Stimulated activated CD8-positive, alpha-beta memory T cell treated with anti-CD3 and anti-CD28 coated beads, Interleukin-4, amount 100 ng/mL, for 1 hour (primary cell): ENCODE results near the gene FGF21.
"Not testable (repeated sequence)": the region's sequence is repeated elsewhere in the genome, so short reads cannot be mapped to it uniquely, and the experiment has no call there.

ENCODE experiments used
- DNase-seq, 2 donors: peaks; one replicate each; pipeline ENCODE4 v3.0.0-alpha.2; 2020; ENCODE audit warnings: low read depth in 2 of 2, low spot score in 1 of 2

FGF21 gene

GRCh38 chr19:48751845-48752495 is 3.4 kb upstream of the FGF21 start:
- no peak for DNase-seq

GRCh38 chr19:48752496-48753365 is 2.6 kb upstream of the FGF21 start, which contains the start of gene FUT1:
FUT1 (minus strand) TSS chr19:48752641; CDS start chr19:48751281, 1,360 bp downstream.
- DNase-seq: no peak

- no peak for DNase-seq
These were observed 463 bp downstream of the FGF21 start for GRCh38 chr19:48755787-48756186.

DNA sequence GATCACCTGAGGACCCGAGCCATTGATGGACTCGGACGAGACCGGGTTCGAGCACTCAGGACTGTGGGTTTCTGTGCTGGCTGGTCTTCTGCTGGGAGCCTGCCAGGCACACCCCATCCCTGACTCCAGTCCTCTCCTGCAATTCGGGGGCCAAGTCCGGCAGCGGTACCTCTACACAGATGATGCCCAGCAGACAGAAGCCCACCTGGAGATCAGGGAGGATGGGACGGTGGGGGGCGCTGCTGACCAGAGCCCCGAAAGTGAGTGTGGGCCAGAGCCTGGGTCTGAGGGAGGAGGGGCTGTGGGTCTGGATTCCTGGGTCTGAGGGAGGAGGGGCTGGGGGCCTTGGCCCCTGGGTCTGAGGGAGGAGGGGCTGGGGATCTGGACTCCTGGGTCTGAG is 888 bp downstream of the FGF21 start:
- DNase-seq: no peak

- DNase-seq: no peak
These were observed 1.4 kb downstream of the FGF21 start for GRCh38 chr19:48756686-48757085.

DNA sequence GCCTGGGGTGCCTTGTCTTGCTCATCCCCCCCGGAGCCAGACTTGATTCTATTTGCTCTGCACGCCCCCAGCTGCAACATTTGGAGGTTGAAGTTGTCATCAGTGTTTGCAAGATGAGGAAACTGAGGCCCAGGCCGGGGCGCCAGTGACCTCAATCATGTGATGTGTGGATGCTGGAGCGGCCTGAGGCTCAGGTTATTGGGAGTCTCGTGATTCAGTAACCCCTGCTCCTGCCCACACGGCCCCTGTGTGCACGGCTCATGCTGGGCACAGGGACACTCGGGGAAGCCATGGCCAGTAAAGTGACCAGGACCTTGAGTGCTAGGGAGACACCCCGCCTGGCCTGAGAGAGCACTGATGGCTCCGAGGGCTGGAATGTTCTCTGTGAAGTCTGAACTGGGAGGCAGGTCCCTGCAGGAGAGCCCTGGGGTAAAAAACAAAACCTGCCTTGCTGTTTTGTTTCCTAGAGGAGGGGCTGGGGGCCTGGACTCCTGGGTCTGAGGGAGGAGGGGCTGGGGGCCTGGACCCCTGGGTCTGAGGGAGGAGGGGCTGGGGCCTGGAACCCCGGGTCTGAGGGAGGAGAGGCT is 1.9 kb downstream of the FGF21 start:
- no peak for DNase-seq

DNA sequence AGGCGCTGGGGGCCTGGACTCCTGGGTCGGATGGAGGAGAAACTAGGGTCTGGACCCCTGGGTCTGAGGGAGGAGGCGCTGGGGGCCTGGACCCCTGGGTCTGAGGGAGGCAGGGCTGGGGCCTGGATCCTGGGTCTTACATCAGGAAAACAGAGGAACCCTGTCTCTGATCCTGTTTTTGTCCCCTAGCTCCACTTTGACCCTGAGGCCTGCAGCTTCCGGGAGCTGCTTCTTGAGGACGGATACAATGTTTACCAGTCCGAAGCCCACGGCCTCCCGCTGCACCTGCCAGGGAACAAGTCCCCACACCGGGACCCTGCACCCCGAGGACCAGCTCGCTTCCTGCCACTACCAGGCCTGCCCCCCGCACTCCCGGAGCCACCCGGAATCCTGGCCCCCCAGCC is 2.4 kb downstream of the FGF21 start:
- DNase-seq: no peak

DNA sequence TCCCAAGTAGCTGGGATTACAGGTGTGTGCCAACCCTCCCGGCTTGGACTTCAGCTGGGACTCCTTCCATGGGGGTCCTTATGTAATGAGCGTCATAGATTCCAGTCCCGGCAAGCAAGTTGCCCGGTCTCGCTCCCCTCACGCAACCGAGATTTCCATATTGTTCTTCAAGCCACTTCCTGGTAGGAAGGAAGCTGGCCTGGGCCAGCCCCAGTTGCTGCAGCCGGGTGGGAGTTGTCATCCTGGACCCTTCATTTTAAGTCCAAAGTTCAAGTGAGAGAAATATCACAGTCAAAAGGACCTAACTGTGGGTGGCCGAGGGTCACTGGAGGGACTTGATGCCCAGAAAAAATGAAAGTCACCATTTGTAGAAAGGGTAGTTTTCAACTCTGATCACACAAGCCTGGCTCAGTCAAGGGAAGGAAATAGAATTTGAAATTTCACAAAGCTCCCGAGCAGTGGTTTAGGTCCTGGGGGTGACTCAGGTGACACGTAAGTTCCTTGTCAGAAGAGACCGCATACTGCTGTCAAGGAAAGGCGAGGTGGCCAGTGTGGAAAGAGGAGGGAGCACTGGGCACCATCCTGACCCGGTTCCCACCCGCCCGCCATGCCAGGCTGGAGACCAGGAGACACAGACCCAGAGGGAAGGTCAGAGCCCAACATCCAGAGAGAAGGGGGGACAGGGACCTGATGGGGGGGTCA is 5.3 kb downstream of the FGF21 start:
- no peak for DNase-seq

- DNase-seq: not testable (repeated sequence)
These were observed 10.5 kb downstream of the FGF21 start for GRCh38 chr19:48765816-48766215.

GRCh38 chr19:48768171-48768753 is 12.9 kb downstream of the FGF21 start:
- not testable (repeated sequence) for DNase-seq

GRCh38 chr19:48768994-48769713 is 13.8 kb downstream of the FGF21 start:
- DNase-seq: no peak

DNA sequence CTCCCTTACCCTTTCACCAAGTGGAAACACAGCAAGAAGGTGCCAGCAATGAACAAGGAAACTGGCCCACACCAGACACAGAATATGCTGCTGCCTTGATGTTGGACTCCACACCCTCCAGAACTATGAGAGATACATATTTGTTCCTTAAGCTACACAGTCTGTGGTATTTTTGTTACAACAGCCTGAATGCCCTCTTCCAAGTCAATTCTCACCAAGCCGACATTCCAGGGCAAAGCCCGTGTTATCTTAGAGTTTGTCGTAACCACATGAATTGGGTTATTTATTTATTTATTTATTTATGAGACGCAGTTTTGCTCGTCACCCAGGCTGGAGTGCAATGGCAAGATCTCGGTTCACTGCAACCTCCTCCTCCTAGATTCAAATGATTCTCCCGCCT is 14.9 kb downstream of the FGF21 start:
- DNase-seq: no peak

DNA sequence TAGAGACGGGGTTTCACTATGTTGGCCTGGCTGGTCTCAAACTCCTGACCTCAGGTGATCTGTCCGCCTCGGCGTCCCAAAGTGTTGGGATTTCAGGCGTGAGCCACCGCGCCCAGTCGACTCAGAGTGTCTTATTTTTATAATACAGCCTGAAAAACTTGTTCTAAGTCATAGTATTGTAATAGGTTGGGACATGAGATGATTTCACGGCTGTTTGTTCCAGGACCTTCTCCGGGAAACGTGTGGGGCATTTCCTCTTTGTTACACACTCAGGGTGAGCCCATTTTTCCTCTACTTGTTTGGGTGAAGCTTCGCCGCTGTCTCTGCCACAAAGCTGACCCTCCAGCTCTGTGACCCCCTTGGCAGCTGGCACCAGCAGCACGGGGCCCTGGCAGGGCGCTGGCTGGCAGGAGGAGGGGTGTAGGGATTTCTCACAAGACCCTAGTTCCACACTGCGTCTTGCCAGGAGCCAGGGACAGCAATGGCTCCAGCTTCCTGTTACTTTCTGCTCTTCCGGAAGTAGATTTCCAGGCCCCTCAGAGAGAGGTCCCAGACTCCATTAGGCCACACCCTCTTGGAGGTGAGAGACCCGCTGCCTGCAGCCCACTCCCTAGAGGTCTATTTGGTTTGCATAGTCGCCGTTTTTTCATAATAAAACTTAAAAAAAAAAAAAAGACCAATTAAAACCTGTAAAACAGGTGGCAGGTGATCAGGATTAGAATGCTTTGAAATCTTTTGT is 15.6 kb downstream of the FGF21 start:
- no peak for DNase-seq

- DNase-seq: no peak
These were observed 17.2 kb downstream of the FGF21 start for GRCh38 chr19:48772503-48772953.

- DNase-seq: no peak
These were observed 21.8 kb downstream of the FGF21 start for GRCh38 chr19:48777139-48777538.

DNA sequence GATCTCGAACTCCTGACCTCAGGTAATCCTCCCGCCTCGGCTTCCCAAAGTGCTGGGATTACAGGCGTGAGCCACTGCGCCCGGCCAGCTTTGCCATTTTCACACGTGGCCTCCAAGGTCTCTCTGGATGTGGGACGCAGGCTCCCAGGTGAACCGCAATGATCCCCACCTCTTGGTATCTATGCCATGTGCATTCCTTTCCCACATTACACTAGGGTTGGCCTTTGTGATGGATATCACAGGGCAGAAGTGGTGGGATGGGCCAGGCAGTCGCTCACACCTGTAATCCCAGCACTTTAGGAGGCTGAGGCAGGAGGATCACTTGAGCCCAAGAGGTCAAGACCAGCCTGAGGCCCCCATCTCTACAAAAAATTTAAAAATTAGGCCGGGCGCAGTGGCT is 22.4 kb downstream of the FGF21 start:
- DNase-seq: no peak

- no peak for DNase-seq
These were observed 24.3 kb downstream of the FGF21 start for GRCh38 chr19:48779636-48780035.

GRCh38 chr19:48780631-48781391 is 25.5 kb downstream of the FGF21 start:
- DNase-seq: no peak

- no peak for DNase-seq
These were observed 29.2 kb downstream of the FGF21 start for GRCh38 chr19:48784527-48784926.
